Activated CD4-positive, alpha-beta T cell treated with anti-CD3 and anti-CD28 coated beads, Interleukin-2, amount 50 U/mL, for 48 hours (primary cell): Measurements from ENCODE around the gene ARAP1.

Experiments
- DNase-seq, 2 experiments: peaks; one replicate each; pipeline ENCODE4 v3.0.0-alpha.2; 2020

ARAP1 gene

GRCh38 chr11:72760539-72761405 is 8.6 kb upstream of the ARAP1 start:
- no peak for DNase-seq

- DNase-seq: no peak
Measured at GRCh38 chr11:72759468-72759985, 7.3 kb upstream of the ARAP1 start.

GRCh38 chr11:72758690-72759389 is 6.6 kb upstream of the ARAP1 start:
- no peak for DNase-seq

GRCh38 chr11:72758304-72758689 is 6.1 kb upstream of the ARAP1 start:
- no peak for DNase-seq

- no peak for DNase-seq
Measured at GRCh38 chr11:72755713-72756285, 3.6 kb upstream of the ARAP1 start.

GRCh38 chr11:72754544-72755155 is 2.4 kb upstream of the ARAP1 start:
- no peak for DNase-seq

GRCh38 chr11:72754149-72754543 is 1.9 kb upstream of the ARAP1 start:
- no peak for DNase-seq

GRCh38 chr11:72753341-72754148 is 1.3 kb upstream of the ARAP1 start:
- no peak for DNase-seq

GRCh38 chr11:72751116-72752087 is 806 bp downstream of the ARAP1 start:
- DNase-seq: no peak

GRCh38 chr11:72750556-72751115 is 1.6 kb downstream of the ARAP1 start:
- DNase-seq: no peak

GRCh38 chr11:72750086-72750485 is 2.1 kb downstream of the ARAP1 start:
- no peak for DNase-seq

GRCh38 chr11:72747289-72747855 is 4.8 kb downstream of the ARAP1 start:
- DNase-seq: no peak

- no peak for DNase-seq
Measured at GRCh38 chr11:72746821-72747220, 5.4 kb downstream of the ARAP1 start.

- DNase-seq: no peak
Measured at GRCh38 chr11:72745925-72746550, 6.2 kb downstream of the ARAP1 start.

GRCh38 chr11:72745511-72745910 is 6.7 kb downstream of the ARAP1 start:
- DNase-seq: no peak

GRCh38 chr11:72744474-72744873 is 7.7 kb downstream of the ARAP1 start:
- no peak for DNase-seq

GRCh38 chr11:72743321-72744221 is 8.6 kb downstream of the ARAP1 start:
- no peak for DNase-seq

GRCh38 chr11:72742513-72743320 is 9.5 kb downstream of the ARAP1 start:
- no peak for DNase-seq
